ENCODE results near the gene PKD1L1.

PKD1L1 gene

DNA sequence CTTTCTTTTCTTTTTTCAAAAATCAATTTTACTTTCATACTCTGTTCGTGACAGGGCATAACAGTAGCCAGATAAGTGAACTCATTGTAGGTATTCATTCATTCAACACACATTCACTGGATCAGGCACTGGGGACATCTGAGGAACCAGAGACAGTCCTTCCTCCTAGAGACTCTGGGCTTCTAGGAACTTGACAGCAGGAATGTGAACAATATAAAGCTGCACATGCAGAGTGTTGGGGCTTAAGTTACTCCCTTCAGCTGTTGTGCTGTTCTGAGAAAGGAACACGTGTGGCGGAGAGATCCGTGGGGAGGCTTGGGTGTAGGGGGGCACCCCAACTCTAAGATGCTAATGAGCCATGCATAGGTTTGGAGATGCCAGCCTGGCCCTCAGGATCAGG, 120.4 kb downstream of the PKD1L1 start:
- DNase-seq (ENCODE audit: low read depth, low spot score) = no peak
- no peaks in the 10 kb centered on the region for H3K36me3 ChIP-seq (ENCODE audit: insufficient read depth, insufficient read length, low read length)
- no peak overlapping the region for H3K4me3 ChIP-seq (ENCODE audit: insufficient read length, low read depth)
- H3K27me3 ChIP-seq (ENCODE audit: insufficient read depth, insufficient read length) = no peaks in the 10 kb centered on the region
- TF ChIP-seq ZNF274 (IDR thresholded peaks at IDR 0.05; ENCODE audit: low read depth, low read length) (no peak), SUZ12 (IDR thresholded peaks at IDR 0.05; ENCODE audit: extremely low read depth, insufficient read depth, insufficient read length) (no peak), YY1 (IDR thresholded peaks at IDR 0.05; ENCODE audit: insufficient read depth, insufficient read length) (no peak)
- H3K9ac ChIP-seq (ENCODE audit: insufficient read length, low read depth) = no peak overlapping the region
- no peaks in the 10 kb centered on the region for H3K4me1 ChIP-seq (ENCODE audit: insufficient read depth, insufficient read length)
- no peaks in the 10 kb centered on the region for H3K9me3 ChIP-seq (ENCODE audit: insufficient read depth, low read length)

DNA sequence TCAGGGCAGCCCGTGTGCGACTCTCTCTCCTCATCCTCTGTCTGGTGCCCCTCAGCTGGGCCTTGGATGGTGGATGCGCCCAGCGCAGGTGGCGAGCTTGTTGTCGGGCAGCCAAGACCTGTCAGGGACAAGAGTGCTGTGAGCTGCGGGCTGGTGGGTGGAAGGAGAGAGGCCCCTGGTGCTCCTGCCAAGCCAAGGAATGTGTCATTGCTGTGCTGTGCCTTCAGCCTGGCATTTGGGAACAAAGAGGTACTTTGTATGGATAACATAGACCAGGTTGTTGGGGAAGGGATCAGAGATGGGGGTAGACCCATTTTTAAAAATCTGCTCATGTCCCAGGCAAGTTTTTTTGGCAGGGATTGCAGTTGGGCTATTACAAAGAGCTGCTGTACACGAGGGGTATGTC, 120.9 kb downstream of the PKD1L1 start:
- H3K4me1 ChIP-seq (ENCODE audit: insufficient read depth, insufficient read length) = no peaks in the 10 kb centered on the region
- no peak overlapping the region for H3K9ac ChIP-seq (ENCODE audit: insufficient read length, low read depth)
- TF ChIP-seq ZNF274 (IDR thresholded peaks at IDR 0.05; ENCODE audit: low read depth, low read length) = no peak
- no peak for TF ChIP-seq YY1 (IDR thresholded peaks at IDR 0.05; ENCODE audit: insufficient read depth, insufficient read length)
- no peak for TF ChIP-seq SUZ12 (IDR thresholded peaks at IDR 0.05; ENCODE audit: extremely low read depth, insufficient read depth, insufficient read length)
- no peaks in the 10 kb centered on the region for H3K36me3 ChIP-seq (ENCODE audit: insufficient read depth, insufficient read length, low read length)
- H3K27me3 ChIP-seq (ENCODE audit: insufficient read depth, insufficient read length) = no peaks in the 10 kb centered on the region
- no peak overlapping the region for H3K4me3 ChIP-seq (ENCODE audit: insufficient read length, low read depth)
- DNase-seq (ENCODE audit: low read depth, low spot score) = no peak
- no peaks in the 10 kb centered on the region for H3K9me3 ChIP-seq (ENCODE audit: insufficient read depth, low read length)

DNA sequence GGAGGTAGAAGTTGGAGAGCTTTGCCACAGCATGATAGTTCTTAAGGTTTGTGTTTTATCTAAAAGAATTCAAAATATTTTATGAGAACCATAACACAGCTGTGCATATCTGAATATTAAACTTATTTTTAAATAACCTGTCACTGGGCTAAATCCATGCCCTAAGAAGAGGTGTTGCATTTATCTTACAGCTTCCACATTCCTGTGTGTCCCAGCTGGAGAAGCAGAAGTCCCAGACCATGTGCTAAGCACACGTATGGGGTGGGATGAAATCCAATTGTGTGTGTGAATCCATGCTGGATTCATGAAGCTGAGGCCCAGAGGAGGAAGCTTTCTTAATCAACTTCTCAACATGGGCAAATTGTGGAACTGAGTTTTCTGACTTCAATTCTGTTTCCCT, 121.5 kb downstream of the PKD1L1 start:
- H3K9me3 ChIP-seq (ENCODE audit: insufficient read depth, low read length) = no peaks in the 10 kb centered on the region
- H3K4me3 ChIP-seq (ENCODE audit: insufficient read length, low read depth) = no peak overlapping the region
- H3K4me1 ChIP-seq (ENCODE audit: insufficient read depth, insufficient read length) = no peaks in the 10 kb centered on the region
- TF ChIP-seq ZNF274 (IDR thresholded peaks at IDR 0.05; ENCODE audit: low read depth, low read length) (no peak), SUZ12 (IDR thresholded peaks at IDR 0.05; ENCODE audit: extremely low read depth, insufficient read depth, insufficient read length) (no peak), YY1 (IDR thresholded peaks at IDR 0.05; ENCODE audit: insufficient read depth, insufficient read length) (no peak)
- no peaks in the 10 kb centered on the region for H3K36me3 ChIP-seq (ENCODE audit: insufficient read depth, insufficient read length, low read length)
- H3K27me3 ChIP-seq (ENCODE audit: insufficient read depth, insufficient read length) = no peaks in the 10 kb centered on the region
- H3K9ac ChIP-seq (ENCODE audit: insufficient read length, low read depth) = no peak overlapping the region
- DNase-seq (ENCODE audit: low read depth, low spot score) = no peak

DNA sequence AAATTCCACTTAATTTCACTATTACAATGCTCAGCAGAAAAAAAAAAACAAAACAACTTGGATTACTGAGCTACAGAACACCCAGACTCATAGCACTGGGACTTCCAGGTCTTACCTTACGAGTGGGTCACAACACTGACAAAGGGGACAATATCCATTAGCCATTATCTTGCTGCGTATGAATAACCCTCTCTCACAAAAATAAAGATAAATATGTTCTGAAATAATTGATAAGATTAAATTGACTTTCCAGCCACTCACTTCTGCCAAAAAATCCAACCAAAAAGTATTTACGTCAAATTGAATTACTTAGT, 128.7 kb downstream of the PKD1L1 start:
- DNase-seq (ENCODE audit: low read depth, low spot score) = no peak
- Histone ChIP-seq H3K9ac (ENCODE audit: insufficient read length, low read depth) (no peak overlapping the region), H3K4me3 (ENCODE audit: insufficient read length, low read depth) (no peak overlapping the region), H3K4me1 (ENCODE audit: insufficient read depth, insufficient read length) (peaks cover 7% of the 10 kb centered on the region), H3K9me3 (ENCODE audit: insufficient read depth, low read length) (no peaks in the 10 kb centered on the region), H3K27me3 (ENCODE audit: insufficient read depth, insufficient read length) (no peaks in the 10 kb centered on the region), H3K36me3 (ENCODE audit: insufficient read depth, insufficient read length, low read length) (no peaks in the 10 kb centered on the region)
- TF ChIP-seq YY1 (IDR thresholded peaks at IDR 0.05; ENCODE audit: insufficient read depth, insufficient read length) (no peak), SUZ12 (IDR thresholded peaks at IDR 0.05; ENCODE audit: extremely low read depth, insufficient read depth, insufficient read length) (no peak), ZNF274 (IDR thresholded peaks at IDR 0.05; ENCODE audit: low read depth, low read length) (no peak)

DNA sequence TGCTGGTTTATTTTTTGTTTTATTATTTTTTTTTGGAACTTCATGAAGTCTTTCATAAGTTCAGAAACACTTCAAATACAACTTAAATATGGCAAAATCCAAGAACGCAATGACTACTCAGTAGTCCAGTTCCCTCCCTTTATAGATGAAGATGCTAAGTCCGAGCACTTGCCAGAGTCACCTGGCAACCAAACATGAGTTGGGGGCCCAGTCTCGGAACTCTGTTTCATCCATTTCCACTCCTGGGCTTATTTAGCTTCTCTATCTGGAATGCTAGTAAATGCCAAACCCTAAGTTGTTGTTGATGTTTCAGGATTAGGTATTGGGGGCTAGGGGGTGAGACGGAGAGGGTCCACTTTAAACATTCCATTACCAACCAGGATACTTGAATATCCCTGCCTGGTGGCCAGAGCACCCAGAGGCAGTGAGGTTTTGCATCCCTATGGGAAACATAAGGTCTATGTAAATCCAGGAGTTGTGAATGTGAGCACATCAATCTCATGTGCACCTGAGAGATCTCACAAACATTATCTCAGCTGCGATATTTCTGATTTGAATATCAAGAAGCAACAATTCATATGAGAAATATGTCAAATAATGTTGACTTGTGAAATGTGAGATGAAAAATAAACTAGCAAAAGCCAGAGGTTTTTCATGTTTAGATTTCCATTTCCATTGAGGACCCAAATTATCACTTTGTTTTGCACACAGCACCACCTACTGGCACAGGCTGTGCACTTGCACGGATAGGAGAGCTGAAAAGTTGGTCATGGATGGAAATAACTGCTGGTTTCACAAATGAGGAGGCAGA, 129.3 kb downstream of the PKD1L1 start:
- Histone ChIP-seq H3K9ac (ENCODE audit: insufficient read length, low read depth) (no peak overlapping the region), H3K9me3 (ENCODE audit: insufficient read depth, low read length) (no peaks in the 10 kb centered on the region), H3K4me1 (ENCODE audit: insufficient read depth, insufficient read length) (peaks cover 7% of the 10 kb centered on the region), H3K27me3 (ENCODE audit: insufficient read depth, insufficient read length) (no peaks in the 10 kb centered on the region), H3K36me3 (ENCODE audit: insufficient read depth, insufficient read length, low read length) (no peaks in the 10 kb centered on the region), H3K4me3 (ENCODE audit: insufficient read length, low read depth) (no peak overlapping the region)
- DNase-seq (ENCODE audit: low read depth, low spot score) = peak; percentile 72
- TF ChIP-seq ZNF274 (IDR thresholded peaks at IDR 0.05; ENCODE audit: low read depth, low read length) = no peak
- TF ChIP-seq YY1 (IDR thresholded peaks at IDR 0.05; ENCODE audit: insufficient read depth, insufficient read length) = no peak
- no peak for TF ChIP-seq SUZ12 (IDR thresholded peaks at IDR 0.05; ENCODE audit: extremely low read depth, insufficient read depth, insufficient read length)

DNA sequence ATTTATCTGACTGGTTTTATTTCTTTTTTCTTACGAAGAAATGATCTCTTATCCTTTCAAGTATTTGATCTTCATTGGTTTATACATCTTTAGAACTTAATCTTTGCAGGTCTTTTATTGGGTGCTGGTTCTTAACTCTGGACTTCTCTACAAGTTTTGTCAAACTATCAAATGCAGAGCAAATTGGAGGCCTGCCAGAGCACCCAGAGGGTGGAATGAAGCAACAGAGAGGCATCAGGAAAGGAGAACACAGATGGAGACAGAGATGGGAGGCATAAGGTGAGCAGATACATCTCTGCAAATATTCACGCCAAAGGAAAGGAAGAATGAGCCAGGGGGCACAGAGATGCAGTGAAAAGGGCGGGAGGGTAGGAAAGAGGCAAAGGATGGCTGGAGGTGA, 130.3 kb downstream of the PKD1L1 start:
- DNase-seq (ENCODE audit: low read depth, low spot score) = no peak
- Histone ChIP-seq H3K4me1 (ENCODE audit: insufficient read depth, insufficient read length) (peaks cover 7% of the 10 kb centered on the region), H3K36me3 (ENCODE audit: insufficient read depth, insufficient read length, low read length) (no peaks in the 10 kb centered on the region), H3K27me3 (ENCODE audit: insufficient read depth, insufficient read length) (no peaks in the 10 kb centered on the region), H3K4me3 (ENCODE audit: insufficient read length, low read depth) (no peak overlapping the region), H3K9me3 (ENCODE audit: insufficient read depth, low read length) (no peaks in the 10 kb centered on the region), H3K9ac (ENCODE audit: insufficient read length, low read depth) (no peak overlapping the region)
- TF ChIP-seq ZNF274 (IDR thresholded peaks at IDR 0.05; ENCODE audit: low read depth, low read length) = no peak
- no peak for TF ChIP-seq YY1 (IDR thresholded peaks at IDR 0.05; ENCODE audit: insufficient read depth, insufficient read length)
- TF ChIP-seq SUZ12 (IDR thresholded peaks at IDR 0.05; ENCODE audit: extremely low read depth, insufficient read depth, insufficient read length) = no peak

DNA sequence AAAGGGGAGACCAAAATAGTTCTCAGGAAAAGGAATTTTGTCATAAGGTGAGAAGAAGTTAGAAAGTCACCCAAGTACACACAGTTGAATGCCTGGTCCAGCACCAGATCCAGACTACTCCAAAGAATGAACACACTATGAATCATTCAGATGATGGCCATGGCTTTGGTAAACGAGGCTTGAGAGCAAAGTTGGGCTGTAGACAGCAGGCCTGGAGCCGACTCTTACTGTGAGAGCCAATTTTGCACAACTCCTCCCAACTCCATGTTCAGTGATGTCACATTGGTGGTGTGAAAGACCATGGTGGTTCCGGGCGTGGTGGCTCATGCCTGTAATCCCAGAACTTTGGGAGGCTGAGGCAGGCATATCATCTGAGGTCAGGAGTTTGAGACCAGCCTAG, 131.6 kb downstream of the PKD1L1 start:
- Histone ChIP-seq H3K4me3 (ENCODE audit: insufficient read length, low read depth) (no peak overlapping the region), H3K27me3 (ENCODE audit: insufficient read depth, insufficient read length) (no peaks in the 10 kb centered on the region), H3K9ac (ENCODE audit: insufficient read length, low read depth) (no peak overlapping the region), H3K9me3 (ENCODE audit: insufficient read depth, low read length) (no peaks in the 10 kb centered on the region), H3K4me1 (ENCODE audit: insufficient read depth, insufficient read length) (peaks cover 7% of the 10 kb centered on the region), H3K36me3 (ENCODE audit: insufficient read depth, insufficient read length, low read length) (no peaks in the 10 kb centered on the region)
- DNase-seq (ENCODE audit: low read depth, low spot score) = no peak
- TF ChIP-seq SUZ12 (IDR thresholded peaks at IDR 0.05; ENCODE audit: extremely low read depth, insufficient read depth, insufficient read length) (no peak), ZNF274 (IDR thresholded peaks at IDR 0.05; ENCODE audit: low read depth, low read length) (no peak), YY1 (IDR thresholded peaks at IDR 0.05; ENCODE audit: insufficient read depth, insufficient read length) (no peak)

Data from NT2/D1 (cell line).